GM19395 (cell line): Measurements from ENCODE around the gene RILPL1.
A peak's percentile ranks its signal among the peaks of the same experiment; 100 is the strongest.
"Not testable (repeated sequence)": the region's sequence is repeated elsewhere in the genome, so short reads cannot be mapped to it uniquely, and the experiment has no call there.

Experiments used
- ATAC-seq: cut with Tn5 transposase; IDR thresholded peaks from one replicate; pipeline ENCODE4 v1.9.1; 2021; ENCODE audit warnings: mild to moderate bottlenecking, moderate library complexity; ENCODE audit not compliant: unreplicated experiment

Gene RILPL1

DNA sequence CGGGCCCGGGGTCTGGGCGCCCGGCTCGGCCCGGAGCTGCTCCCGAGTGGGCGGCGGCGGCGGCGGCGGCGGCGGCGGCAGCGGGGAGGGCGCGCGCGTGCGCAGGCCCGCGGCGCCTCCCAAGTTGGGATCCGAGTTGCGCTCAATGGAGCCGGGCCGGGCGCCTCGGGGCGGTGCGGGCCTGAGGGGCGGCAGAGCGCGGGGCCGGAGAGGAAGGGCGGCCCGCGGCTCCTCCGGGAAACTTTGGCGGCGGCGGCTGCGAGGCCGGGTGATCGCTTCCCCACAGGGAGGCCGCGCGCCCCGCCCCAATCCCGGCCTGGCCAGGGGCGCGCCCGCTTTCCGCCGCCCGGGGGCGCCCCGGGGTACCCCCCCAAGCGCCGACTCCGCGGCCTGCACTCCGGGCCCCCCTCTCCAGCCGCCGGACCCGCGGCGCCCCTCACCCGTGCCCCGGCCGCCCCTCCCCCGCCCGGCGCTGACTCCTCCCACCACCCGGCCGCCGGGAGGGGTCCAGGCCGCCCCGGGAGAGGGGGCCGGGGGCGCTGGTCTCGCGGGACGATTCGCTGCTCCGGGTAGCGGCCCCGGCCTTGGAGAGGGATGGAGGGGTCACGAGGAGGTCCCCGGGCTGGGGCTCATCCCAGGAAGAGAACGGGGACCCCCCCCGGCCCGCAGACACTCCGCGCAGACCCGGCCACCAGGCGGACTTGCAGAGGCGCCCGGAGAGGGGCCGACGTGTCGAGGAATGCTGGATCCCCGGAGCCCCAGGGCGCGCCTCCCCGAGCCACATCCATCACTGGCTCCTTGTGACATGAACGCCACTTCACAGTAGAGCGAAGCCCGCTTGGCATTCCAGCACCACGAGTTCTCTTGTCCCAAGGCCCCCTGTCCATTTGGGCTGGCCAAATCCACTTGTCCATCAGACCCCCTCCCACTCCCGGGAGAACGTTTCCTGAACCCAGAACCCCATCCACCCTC, at the start of gene RILPL1:
Gene RILPL1 (minus strand): TSS at position 48 of the 972 bp plus-strand sequence. CDS start 237 bp downstream, outside the sequence.
- ATAC-seq: no peak

GRCh38 chr12:123580772-123581171, 47.3 kb upstream of the RILPL1 start:
- ATAC-seq: no peak

GRCh38 chr12:123578829-123579228, 45.3 kb upstream of the RILPL1 start:
- not testable (repeated sequence) for ATAC-seq

- ATAC-seq: no peak
Observed at GRCh38 chr12:123578243-123578642, 44.7 kb upstream of the RILPL1 start.

DNA sequence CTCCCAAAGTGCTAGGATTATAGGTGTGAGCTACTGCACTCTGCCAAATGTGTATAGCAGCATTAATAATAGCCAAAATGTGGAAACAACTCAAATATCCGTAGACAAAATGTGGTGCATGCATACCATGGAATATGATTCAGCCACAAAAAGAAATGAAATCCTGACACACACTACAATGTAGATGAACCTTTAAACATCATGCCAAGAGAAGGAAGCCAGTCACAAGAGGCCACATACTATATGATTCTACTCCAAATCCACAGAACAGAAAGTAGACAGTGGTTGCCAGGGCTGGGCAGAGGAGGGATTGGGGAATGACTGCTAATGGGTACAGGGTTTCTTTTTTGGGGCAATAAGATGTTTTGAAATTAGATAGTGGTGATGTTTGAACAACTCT, 43.1 kb upstream of the RILPL1 start:
- ATAC-seq: no peak

DNA sequence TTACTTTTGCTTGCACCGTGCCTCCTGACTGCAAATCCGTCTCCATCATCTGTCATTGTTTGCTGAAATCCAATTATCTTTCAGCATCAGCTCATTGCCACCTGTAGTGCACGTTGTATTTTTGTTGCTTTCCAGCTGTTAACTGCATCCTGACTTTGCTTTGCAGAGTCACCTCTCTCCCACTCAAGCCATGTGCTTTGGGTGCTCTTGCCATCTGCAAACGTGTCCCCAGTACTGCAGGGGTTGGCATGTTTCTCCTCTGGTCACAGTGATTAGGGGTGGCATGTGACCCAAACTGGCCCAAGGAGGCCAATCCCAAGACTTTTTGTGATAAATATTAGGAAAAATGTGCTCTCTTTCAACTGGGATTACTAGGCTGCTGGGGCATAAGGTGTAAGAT, 40.4 kb upstream of the RILPL1 start:
- no peak for ATAC-seq

GRCh38 chr12:123572391-123572790, 38.9 kb upstream of the RILPL1 start:
- ATAC-seq: no peak

- ATAC-seq: no peak
Observed at GRCh38 chr12:123571343-123571813, 37.9 kb upstream of the RILPL1 start.

- no peak for ATAC-seq
Observed at GRCh38 chr12:123559468-123559867, 25.9 kb upstream of the RILPL1 start.

GRCh38 chr12:123558487-123558886, 25.0 kb upstream of the RILPL1 start:
- ATAC-seq: not testable (repeated sequence)

- not testable (repeated sequence) for ATAC-seq
Observed at GRCh38 chr12:123554843-123555242, 21.3 kb upstream of the RILPL1 start.

- ATAC-seq: not testable (repeated sequence)
Observed at GRCh38 chr12:123554136-123554535, 20.6 kb upstream of the RILPL1 start.

GRCh38 chr12:123550700-123551099, 17.2 kb upstream of the RILPL1 start:
- ATAC-seq: no peak

GRCh38 chr12:123548107-123548506, 14.6 kb upstream of the RILPL1 start:
- no peak for ATAC-seq

- no peak for ATAC-seq
Observed at GRCh38 chr12:123546281-123546680, 12.8 kb upstream of the RILPL1 start.

GRCh38 chr12:123543541-123543940, 10.0 kb upstream of the RILPL1 start:
- no peak for ATAC-seq

- ATAC-seq: no peak
Observed at GRCh38 chr12:123540899-123541662, 7.6 kb upstream of the RILPL1 start.

- ATAC-seq: not testable (repeated sequence)
Observed at GRCh38 chr12:123535952-123536351, 2.4 kb upstream of the RILPL1 start.

GRCh38 chr12:123532808-123533649, 490 bp downstream of the RILPL1 start:
- ATAC-seq: no peak

GRCh38 chr12:123532019-123532418, 1.5 kb downstream of the RILPL1 start:
- peak; percentile 61 for ATAC-seq

GRCh38 chr12:123531091-123531490, 2.4 kb downstream of the RILPL1 start:
- no peak for ATAC-seq
